ENCODE results near the gene S1PR2. TPM values are rescaled to one million over a fixed set of nuclear protein-coding genes. Genes with fewer than 3 reads are reported as not detected.
A peak's percentile ranks its signal among the peaks of the same experiment; 100 is the strongest.

The S1PR2 gene
- total and polyA plus RNA-seq, 4 donors, result 6.5 to 32.1 (median 13.0) TPM

DNA sequence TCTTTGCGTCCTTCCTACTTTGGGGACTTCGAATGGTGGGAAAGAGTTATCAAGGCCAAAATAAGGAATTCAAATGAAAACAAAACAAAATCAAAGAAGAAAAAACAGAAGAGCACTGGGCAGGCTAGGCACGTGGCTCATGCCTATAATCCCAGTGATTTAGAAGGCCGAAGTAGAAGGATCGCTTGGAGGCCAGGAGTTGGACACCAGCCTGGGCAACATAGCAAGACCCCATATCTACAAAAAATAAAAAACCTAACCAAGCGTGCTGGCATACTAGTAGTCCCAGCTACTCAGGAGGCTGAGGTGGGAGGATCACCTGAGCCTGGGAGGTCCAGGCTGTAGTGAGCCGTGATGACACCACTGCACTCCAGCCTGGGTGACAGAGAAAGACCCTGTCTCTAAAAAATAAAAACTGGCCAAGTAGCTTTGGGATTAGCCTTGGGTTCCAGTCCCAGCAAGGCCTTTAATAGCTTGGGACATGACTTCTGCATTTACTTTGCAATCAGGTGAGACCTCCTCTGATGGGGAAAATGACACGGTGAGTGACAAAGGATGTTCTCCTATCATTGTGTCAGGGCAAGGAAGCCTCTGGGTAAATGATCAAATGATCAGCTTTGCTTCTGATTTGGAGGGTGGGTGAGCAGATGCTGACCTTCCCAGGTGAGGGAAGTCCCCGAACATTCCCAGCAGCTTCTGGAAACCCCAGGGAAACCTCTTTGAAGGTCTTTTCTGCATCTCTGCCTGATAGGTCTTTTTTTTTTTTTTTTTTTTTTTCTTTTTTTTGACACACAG lies 46.9 kb upstream of the S1PR2 start:
- TF ChIP-seq, protein P1, sequence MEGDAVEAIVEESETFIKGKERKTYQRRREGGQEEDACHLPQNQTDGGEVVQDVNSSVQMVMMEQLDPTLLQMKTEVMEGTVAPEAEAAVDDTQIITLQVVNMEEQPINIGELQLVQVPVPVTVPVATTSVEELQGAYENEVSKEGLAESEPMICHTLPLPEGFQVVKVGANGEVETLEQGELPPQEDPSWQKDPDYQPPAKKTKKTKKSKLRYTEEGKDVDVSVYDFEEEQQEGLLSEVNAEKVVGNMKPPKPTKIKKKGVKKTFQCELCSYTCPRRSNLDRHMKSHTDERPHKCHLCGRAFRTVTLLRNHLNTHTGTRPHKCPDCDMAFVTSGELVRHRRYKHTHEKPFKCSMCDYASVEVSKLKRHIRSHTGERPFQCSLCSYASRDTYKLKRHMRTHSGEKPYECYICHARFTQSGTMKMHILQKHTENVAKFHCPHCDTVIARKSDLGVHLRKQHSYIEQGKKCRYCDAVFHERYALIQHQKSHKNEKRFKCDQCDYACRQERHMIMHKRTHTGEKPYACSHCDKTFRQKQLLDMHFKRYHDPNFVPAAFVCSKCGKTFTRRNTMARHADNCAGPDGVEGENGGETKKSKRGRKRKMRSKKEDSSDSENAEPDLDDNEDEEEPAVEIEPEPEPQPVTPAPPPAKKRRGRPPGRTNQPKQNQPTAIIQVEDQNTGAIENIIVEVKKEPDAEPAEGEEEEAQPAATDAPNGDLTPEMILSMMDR (IDR thresholded peaks at IDR 0.05; ENCODE audit: control extremely low read depth, extremely low read depth), result no peak
- 90 to 93% methylated on average over 9 of the region's 9 CpGs for WGBS, 2 donors
- no peak overlapping the region for H3K4me3 ChIP-seq
- H3K27me3 ChIP-seq (ENCODE audit: control insufficient read depth in 3 of 3, insufficient read depth in 3 of 3, low read length in 2 of 3), result no peaks in the 10 kb centered on the region
- no peaks in the 10 kb centered on the region for H3K9me3 ChIP-seq (ENCODE audit: control insufficient read depth in 4 of 4, insufficient read depth in 3 of 4, low read length in 3 of 4)
- no peak overlapping the region for H3K9ac ChIP-seq (ENCODE audit: insufficient read depth in 1 of 2, low read length in 2 of 2)
- DNase-seq (no peak), ATAC-seq (ENCODE audit: insufficient read depth, low FRiP score) (no peak)
- peaks cover 0 to 9% (median 0%) of the 10 kb centered on the region in 5 donors for H3K4me1 ChIP-seq (ENCODE audit: control insufficient read depth in 5 of 5, insufficient read depth in 5 of 5, low read length in 5 of 5)
- H3K36me3 ChIP-seq (ENCODE audit: control insufficient read depth in 4 of 4, insufficient read depth in 4 of 4, low read length in 4 of 4), result peaks cover 0 to 29% (median 0%) of the 10 kb centered on the region in 4 donors
- peak overlapping the region in 1 of 2 donors; percentile 47 for H3K27ac ChIP-seq (ENCODE audit: low read depth in 1 of 2, low read length in 1 of 2)

- Histone ChIP-seq H3K4me3 (peak overlapping the region; percentile 26), H3K9me3 (ENCODE audit: control insufficient read depth in 4 of 4, insufficient read depth in 3 of 4, low read length in 3 of 4) (no peaks in the 10 kb centered on the region), H3K36me3 (ENCODE audit: control insufficient read depth in 4 of 4, insufficient read depth in 4 of 4, low read length in 4 of 4) (peaks cover 0 to 23% (median 0%) of the 10 kb centered on the region in 4 donors), H3K9ac (ENCODE audit: insufficient read depth in 1 of 2, low read length in 2 of 2) (no peak overlapping the region), H3K27me3 (ENCODE audit: control insufficient read depth in 3 of 3, insufficient read depth in 3 of 3, low read length in 2 of 3) (peaks cover 0 to 8% (median 0%) of the 10 kb centered on the region in 3 donors), H3K4me1 (ENCODE audit: control insufficient read depth in 5 of 5, insufficient read depth in 5 of 5, low read length in 5 of 5) (peaks cover 0 to 16% (median 4%) of the 10 kb centered on the region in 5 donors), H3K27ac (ENCODE audit: low read depth in 1 of 2, low read length in 1 of 2) (peak overlapping the region in 1 of 2 donors; percentile 79)
- WGBS, 2 donors, result 78 to 94% methylated on average over 10 of the region's 10 CpGs
- TF ChIP-seq, protein P1 (IDR thresholded peaks at IDR 0.05; ENCODE audit: control extremely low read depth, extremely low read depth), result no peak
- ATAC-seq (ENCODE audit: insufficient read depth, low FRiP score) (no peak), DNase-seq (no peak)
These were observed 43.5 kb upstream of the S1PR2 start for GRCh38 chr19:10274589-10274988.

DNA sequence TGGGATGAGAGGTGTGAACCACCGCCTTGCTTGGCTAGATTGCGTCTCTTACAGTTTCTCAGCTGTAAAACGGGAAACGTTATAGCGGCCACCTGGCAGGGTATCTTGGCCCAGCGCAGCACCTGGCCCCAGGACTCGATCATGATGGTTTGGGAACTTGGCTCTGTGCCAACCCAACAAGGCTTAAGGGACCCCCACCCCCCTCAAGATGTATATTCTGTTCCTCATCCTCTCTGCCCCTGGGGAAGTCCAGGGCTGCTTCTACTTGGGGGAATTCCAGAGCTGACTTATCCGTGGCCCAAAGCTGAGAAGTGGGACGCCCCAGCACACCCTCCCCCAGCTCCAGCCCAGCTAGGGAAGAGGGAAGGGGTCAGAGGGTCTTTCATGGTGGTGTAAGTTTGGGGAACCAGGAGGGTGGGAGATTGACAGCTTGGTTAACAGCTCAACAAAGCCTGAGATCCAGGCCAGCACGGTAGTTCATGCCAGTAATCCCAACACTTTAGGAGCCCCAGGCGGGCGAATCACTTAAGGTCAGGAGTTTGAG lies 40.5 kb upstream of the S1PR2 start:
- Histone ChIP-seq H3K9ac (ENCODE audit: insufficient read depth in 1 of 2, low read length in 2 of 2) (no peak overlapping the region), H3K4me3 (peak overlapping the region; percentile 76), H3K27me3 (ENCODE audit: control insufficient read depth in 3 of 3, insufficient read depth in 3 of 3, low read length in 2 of 3) (peaks cover 0 to 8% (median 0%) of the 10 kb centered on the region in 3 donors), H3K36me3 (ENCODE audit: control insufficient read depth in 4 of 4, insufficient read depth in 4 of 4, low read length in 4 of 4) (peaks cover 0 to 8% (median 0%) of the 10 kb centered on the region in 4 donors), H3K9me3 (ENCODE audit: control insufficient read depth in 4 of 4, insufficient read depth in 3 of 4, low read length in 3 of 4) (no peaks in the 10 kb centered on the region), H3K27ac (ENCODE audit: low read depth in 1 of 2, low read length in 1 of 2) (peak overlapping the region; percentile 78 to 89), H3K4me1 (ENCODE audit: control insufficient read depth in 5 of 5, insufficient read depth in 5 of 5, low read length in 5 of 5) (peaks cover 0 to 16% (median 4%) of the 10 kb centered on the region in 5 donors)
- no peak for DNase-seq
- no peak for ATAC-seq (ENCODE audit: insufficient read depth, low FRiP score)
- 15 to 23% methylated on average over 12 of the region's 12 CpGs for WGBS, 2 donors
- TF ChIP-seq, protein P1 (IDR thresholded peaks at IDR 0.05; ENCODE audit: control extremely low read depth, extremely low read depth), result no peak

Data from lung (tissue), 12 donors.